GM18499 (cell line): Measurements from ENCODE around the gene RAB37.

ENCODE experiments used
- ATAC-seq: cut with Tn5 transposase; IDR thresholded peaks from one replicate; pipeline ENCODE4 v1.9.1; 2021; ENCODE audit warnings: moderate number of reproducible peaks; ENCODE audit not compliant: insufficient read depth, unreplicated experiment

Gene RAB37

GRCh38 chr17:74736513-74737298, at the start of gene RAB37:
RAB37 (plus strand) TSS chr17:74737256; CDS start chr17:74737273, 17 bp downstream.
- no peak for ATAC-seq

- ATAC-seq = no peak
These were observed 49.2 kb upstream of the RAB37 start for GRCh38 chr17:74687886-74688285.

- ATAC-seq = no peak
These were observed 46.6 kb upstream of the RAB37 start for GRCh38 chr17:74690409-74690825.

DNA sequence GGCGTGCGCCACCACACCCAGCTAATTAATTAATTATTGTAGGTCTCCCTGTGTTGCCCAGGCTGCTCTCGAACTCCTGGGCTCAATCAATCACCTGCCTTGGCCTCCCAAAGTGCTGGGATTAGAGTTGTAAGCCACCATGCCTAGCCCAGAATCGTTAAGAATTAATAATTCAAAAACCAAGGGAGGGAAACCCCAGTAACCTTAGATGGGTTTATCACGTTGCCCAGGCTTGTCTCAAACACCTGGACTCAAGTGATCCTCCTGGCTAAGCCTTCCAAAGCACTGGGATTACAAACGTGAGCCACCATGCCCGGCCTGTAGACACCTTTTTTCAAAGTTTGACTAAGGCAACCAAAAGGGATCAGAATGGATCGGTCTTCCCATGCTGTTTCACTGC, 45.9 kb upstream of the RAB37 start:
- no peak for ATAC-seq

GRCh38 chr17:74694081-74694480, 43.0 kb upstream of the RAB37 start:
- ATAC-seq = no peak

DNA sequence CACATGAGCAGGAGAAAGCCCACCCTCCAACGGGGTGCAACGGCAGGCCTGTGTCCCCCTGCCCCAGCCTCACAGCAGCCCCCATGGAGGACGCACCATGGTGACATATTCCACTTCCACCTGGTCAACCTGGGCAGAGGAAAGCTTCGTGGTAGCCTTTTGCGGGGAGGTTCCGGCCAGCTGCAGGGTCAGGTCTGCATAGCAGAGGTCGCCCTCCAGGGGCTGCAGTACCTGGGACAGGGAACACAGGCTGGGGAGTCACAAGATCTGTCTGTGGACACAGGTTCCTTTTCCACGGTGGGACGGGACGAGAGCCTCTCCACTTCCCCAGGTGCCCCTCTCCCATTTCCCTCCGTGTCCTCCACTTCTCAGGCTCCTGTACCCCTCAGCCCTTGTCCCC, 41.4 kb upstream of the RAB37 start:
- no peak for ATAC-seq

DNA sequence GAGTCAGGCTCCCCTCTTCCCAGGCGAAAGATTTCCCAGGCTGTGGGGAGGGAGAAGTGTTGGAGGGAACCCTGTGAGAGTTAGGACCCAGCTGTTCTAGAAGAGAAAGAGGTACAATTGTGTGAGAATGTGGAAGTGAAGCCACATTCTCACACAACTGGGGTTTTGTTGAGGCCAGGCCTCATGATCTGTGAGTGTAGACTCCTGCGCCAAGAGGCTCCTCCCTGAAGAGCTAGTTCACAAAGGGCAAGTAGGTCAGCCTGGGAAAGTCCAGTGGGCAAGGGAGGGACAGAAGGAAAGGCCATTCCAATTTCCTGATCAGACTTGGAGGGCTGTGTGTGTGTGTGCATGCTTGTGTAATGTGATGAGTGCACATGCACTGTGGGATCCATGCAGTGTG, 39.5 kb upstream of the RAB37 start:
- ATAC-seq = no peak

DNA sequence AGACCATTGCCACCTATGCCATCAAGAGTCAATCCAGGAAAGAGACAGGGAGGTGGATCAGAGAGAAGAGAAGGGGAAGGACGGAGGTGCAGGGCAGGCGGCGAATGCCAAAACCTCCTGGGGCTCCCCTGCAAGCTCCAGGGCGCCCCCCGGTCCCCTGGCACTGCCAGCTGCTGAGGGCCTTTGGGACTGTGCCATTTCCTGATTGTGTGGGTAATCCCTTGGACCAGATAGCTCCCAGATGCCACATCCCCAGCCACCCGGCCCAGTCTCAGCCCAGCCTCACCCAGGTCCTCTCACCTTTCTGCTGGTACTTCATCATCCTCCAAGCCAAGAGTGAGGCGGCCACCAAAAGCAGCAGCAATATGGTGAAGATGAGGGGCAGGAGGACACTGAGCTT, 39.0 kb upstream of the RAB37 start:
- no peak for ATAC-seq

DNA sequence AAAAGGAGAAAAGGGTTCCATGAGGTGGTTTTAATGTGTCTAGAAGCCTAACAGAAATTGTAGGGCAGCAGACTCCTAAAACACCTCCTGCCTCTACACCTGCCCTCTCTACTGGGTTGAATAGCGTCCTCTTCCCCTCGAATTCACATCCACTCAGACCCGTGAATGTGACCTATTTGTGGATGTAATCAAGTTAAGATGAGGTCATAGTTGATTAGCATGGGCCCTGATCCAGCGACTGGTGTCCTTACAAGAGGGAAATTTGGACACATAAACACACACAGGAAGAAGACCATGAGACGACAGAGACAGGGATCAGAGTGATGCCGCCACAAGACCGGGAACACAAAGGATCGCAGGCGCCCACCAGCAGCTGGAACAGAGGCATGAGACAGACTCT, 37.8 kb upstream of the RAB37 start:
- no peak for ATAC-seq

- no peak for ATAC-seq
These were observed 34.8 kb upstream of the RAB37 start for GRCh38 chr17:74702116-74702871.

GRCh38 chr17:74703311-74703710, 33.7 kb upstream of the RAB37 start:
- no peak for ATAC-seq

- no peak for ATAC-seq
These were observed 32.5 kb upstream of the RAB37 start for GRCh38 chr17:74704544-74704943.

DNA sequence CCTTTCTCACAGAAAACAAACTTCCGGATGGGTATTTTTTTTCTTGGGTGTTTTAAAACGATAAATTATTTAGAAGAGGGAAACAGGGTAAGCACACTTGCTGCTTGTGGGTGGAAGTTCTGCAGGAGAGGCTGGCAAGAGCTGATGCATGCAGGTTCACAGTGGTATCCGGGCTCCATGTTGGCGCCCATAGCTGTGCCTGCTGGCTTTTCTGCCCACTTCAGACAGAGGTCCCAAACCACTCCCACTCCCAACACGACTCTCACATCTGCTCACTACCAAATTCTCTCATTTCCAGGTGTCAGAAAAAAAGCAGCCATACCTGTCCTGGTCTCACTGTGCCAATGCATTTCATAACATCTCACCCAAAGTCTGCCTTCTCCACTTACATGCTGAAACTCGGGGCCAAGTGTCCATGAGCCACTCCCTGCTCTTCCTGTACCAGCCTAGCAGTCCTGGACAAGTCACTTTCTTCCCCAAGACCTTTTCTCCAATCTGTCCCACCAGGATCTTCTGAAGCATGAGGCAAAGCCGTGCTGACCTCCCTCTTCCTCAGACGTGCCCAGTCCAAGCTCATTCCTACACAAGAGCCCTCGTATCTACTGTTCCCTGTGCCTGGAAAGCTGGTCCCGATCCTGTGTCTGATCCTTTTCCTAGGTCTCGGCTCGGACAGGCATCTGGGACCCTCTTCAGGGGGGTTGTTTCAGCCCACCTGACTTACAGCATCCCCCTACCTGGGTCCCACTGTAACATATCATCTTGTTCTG, 25.8 kb upstream of the RAB37 start:
- no peak for ATAC-seq

GRCh38 chr17:74712301-74712700, 24.8 kb upstream of the RAB37 start:
- ATAC-seq = no peak

DNA sequence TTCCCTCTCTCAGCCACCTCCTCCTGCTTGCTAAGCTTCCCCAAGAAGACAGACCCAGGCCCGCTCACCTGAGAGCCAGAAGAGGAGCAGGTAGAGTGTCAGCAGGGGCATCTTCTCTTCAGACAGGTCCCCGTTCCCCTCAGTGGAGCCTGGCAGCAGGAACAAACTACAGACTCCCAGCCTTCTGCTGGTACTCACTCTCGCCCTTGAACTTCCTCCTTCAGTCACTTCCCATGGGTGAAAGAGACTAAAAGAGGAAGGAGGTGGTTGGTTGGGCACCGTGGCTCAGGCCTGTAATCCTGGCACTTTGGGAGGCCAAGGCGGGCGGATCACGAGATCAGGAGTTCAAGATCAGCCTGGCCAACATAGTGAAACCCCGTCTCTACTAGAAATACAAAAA, 24.3 kb upstream of the RAB37 start, which contains the start of gene CD300LF:
Gene CD300LF (minus strand): TSS at position 168 of the 400 bp plus-strand sequence. CDS start 57 bp downstream, at position 111.
- ATAC-seq = no peak

GRCh38 chr17:74713171-74713755, 23.8 kb upstream of the RAB37 start:
- no peak for ATAC-seq

DNA sequence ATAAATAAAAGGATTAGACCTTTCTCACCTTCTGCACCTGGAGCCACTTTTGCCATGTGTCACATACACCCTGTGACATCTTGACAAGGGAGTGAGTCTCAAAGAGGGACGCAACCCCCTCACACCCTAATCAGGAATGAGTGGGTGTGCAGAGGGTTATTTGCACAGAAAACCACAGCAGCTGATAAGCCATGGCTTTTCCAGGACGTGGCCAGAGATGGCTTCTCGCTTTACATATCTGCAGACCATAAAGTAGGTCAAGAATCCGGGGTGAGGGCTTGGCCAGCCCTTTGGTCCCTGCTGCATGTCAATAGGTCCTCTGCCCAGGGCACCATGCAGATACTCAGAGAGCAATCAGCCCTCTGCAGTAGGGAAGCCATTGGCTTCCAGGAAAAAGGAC, 21.9 kb upstream of the RAB37 start:
- ATAC-seq = no peak

DNA sequence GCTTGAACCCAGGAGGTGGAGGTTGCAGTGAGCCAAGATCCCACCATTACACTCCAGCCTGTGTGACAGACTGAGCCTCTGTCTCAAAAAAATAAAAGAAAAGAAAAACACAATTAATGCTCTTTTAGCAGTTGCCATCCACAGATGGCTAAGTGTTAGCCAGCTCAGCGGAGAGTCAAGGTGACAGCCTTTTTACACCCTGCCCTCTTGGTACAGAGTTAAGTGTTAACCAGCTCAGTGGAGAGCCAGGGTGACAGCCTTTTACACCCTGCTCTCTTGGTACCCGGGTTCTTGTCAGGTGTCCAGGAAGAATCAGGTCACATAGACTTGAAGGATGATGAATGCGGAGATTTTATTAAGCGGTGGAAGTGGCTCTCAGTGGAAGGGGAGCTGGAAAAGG, 16.6 kb upstream of the RAB37 start:
- no peak for ATAC-seq

DNA sequence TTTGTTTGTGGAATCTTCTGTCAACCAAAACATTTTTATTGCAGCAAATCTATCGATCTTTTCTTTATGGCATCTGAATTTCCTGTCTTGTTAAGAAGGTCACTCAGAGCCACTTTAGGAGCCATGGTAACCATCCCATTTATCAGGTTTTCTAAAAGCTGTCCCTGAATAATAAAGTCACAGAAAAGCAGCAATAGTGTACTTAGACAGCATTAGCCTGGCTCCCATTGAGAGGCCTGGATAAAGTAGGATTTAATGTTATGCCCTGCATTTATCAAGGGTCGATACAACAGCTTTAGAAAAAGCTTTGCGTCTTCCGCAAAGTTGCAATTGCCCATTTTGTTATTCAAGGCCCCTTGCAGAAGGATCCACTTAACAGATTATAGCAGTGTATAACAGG, 14.3 kb upstream of the RAB37 start:
- no peak for ATAC-seq

DNA sequence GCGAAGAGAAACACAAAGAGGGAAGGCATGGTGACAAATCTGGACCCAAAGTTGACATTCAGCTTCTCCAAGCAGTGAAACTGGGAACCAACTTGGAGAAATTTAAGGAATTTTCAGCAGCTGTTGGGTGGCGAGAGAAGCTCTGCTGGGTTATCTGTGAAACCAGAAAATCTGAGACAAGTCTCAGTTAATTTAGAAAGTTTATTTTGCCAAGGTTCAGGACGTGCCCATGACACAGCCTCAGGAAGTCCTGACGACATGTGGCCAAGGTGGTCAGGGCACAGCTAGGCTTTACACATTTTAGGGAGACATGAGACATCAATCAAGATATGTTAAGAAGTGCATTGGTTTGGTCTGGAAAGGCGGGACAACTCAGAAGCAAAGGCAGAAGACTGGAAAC, 13.2 kb upstream of the RAB37 start:
- no peak for ATAC-seq

GRCh38 chr17:74725111-74725510, 11.9 kb upstream of the RAB37 start:
- no peak for ATAC-seq
